Uterus (tissue), 4 donors: Measurements from ENCODE around the gene CD200R1. TPM values are rescaled to one million over a fixed set of nuclear protein-coding genes. Genes with fewer than 3 reads are reported as not detected.

Experiments used
- DNase-seq, 2 donors: peaks; one replicate each; pipeline ENCODE4 v3.0.0-alpha.2; 2019 to 2020
- H3K27ac ChIP-seq, 2 donors: fragments of 200-600 bp; sonication (generic); 1 replicate in 1 of 2; 2 replicates in 1 of 2; pipeline ENCODE4 v1.5.1; 2016 to 2018
- H3K27me3 ChIP-seq, 2 donors: fragments of 200-600 bp; sonication (generic); one replicate each; pipeline ENCODE4 v1.5.1; 2018 to 2019; ENCODE audit warnings: control low read depth in 1 of 2
- H3K36me3 ChIP-seq, 2 donors: fragments of 200-600 bp; sonication (generic); one replicate each; pipeline ENCODE4 v1.5.1; 2019; ENCODE audit warnings: control low read depth in 1 of 2
- H3K4me1 ChIP-seq, 2 donors: fragments of 200-600 bp; sonication (generic); one replicate each; pipeline ENCODE4 v1.5.1; 2018 to 2019; ENCODE audit warnings: control low read depth in 1 of 2
- H3K4me3 ChIP-seq, 2 donors: fragments of 200-600 bp; sonication (generic); 1 replicate in 1 of 2; 2 replicates in 1 of 2; pipeline ENCODE4 v1.5.1; 2018 to 2019; ENCODE audit warnings: mild to moderate bottlenecking in 1 of 2
- H3K9me3 ChIP-seq, 2 donors: fragments of 200-600 bp; sonication (generic); one replicate each; pipeline ENCODE4 v1.5.1; 2019; ENCODE audit warnings: control low read depth in 1 of 2
- POLR2A ChIP-seq, 2 donors: fragments of 450-650 bp; IDR thresholded peaks; one replicate each; pipeline ENCODE4 v1.6.1; 2016; ENCODE audit warnings: antibody characterized with exemption in 2 of 2, mild to moderate bottlenecking in 1 of 2, moderate library complexity in 1 of 2
- intact Hi-C: fragments of 100-400 bp; cut with DNase I; formaldehyde crosslinking; loops from one replicate; pipeline ENCODE4 v1.15.1; 2023; ENCODE audit warnings: low total_unique reads
- total RNA-seq, 4 donors: library from RNA; depleted of rRNA in 3 of 4; stranded (reverse); fragments of >200 nt in 3 of 4; gene quantifications; one replicate each; pipeline versions ENCODE4 v1.1.0 to v1.2.4, GENCODE V29; 2014 to 2023
- TF ChIP-seq, protein P1 (sequence below), 4 experiments: fragments of 200-600 bp in 2 of 4; fragments of 450-650 bp in 2 of 4; sonication (generic) in 2 of 4; IDR thresholded peaks; one replicate each; pipeline ENCODE4 v1.5.1; 2016 to 2019; ENCODE audit warnings: antibody characterized with exemption in 4 of 4, mild to moderate bottlenecking in 2 of 4, moderate library complexity in 1 of 4
- donor health status: DM: yes; HTN: yes; CAD: no.

CD200R1 gene
- total RNA-seq, 4 donors from 2014 or later: 0.40 to 5.7 (median 1.5) TPM; not detected in 1

DNA sequence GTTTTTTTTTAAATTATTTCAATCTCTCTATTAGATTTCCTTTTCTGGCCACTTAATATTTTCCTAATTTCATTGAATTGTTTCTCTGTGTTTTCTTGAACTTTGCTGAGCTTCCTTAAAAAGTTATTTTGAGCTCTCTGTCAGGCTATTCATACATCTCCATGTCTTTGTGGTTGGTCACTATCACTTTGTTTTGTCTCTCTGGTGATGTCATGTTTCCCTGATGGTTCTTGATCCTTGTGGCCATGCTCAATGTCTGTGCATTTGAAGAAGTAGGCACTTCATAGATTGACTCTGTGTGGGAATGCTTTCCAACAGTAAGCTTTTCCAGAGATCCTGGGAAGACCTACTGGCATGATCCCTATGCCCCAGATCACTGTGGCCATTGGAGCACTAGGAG is 18.6 kb downstream of the CD200R1 start:
- no peaks in the 10 kb centered on the region for H3K27me3 ChIP-seq
- no peaks in the 10 kb centered on the region for H3K4me1 ChIP-seq
- H3K27ac ChIP-seq: no peak overlapping the region
- DNase-seq: no peak
- peaks cover 0 to 8% of the 10 kb centered on the region in 2 donors for H3K9me3 ChIP-seq
- peaks cover 0 to 4% of the 10 kb centered on the region in 2 donors for H3K36me3 ChIP-seq
- no peak for TF ChIP-seq POLR2A (IDR thresholded peaks at IDR 0.05)
- TF ChIP-seq, protein P1, sequence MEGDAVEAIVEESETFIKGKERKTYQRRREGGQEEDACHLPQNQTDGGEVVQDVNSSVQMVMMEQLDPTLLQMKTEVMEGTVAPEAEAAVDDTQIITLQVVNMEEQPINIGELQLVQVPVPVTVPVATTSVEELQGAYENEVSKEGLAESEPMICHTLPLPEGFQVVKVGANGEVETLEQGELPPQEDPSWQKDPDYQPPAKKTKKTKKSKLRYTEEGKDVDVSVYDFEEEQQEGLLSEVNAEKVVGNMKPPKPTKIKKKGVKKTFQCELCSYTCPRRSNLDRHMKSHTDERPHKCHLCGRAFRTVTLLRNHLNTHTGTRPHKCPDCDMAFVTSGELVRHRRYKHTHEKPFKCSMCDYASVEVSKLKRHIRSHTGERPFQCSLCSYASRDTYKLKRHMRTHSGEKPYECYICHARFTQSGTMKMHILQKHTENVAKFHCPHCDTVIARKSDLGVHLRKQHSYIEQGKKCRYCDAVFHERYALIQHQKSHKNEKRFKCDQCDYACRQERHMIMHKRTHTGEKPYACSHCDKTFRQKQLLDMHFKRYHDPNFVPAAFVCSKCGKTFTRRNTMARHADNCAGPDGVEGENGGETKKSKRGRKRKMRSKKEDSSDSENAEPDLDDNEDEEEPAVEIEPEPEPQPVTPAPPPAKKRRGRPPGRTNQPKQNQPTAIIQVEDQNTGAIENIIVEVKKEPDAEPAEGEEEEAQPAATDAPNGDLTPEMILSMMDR (IDR thresholded peaks at IDR 0.05): no peak
- no peak overlapping the region for H3K4me3 ChIP-seq
- intact Hi-C loops: no loop called here

DNA sequence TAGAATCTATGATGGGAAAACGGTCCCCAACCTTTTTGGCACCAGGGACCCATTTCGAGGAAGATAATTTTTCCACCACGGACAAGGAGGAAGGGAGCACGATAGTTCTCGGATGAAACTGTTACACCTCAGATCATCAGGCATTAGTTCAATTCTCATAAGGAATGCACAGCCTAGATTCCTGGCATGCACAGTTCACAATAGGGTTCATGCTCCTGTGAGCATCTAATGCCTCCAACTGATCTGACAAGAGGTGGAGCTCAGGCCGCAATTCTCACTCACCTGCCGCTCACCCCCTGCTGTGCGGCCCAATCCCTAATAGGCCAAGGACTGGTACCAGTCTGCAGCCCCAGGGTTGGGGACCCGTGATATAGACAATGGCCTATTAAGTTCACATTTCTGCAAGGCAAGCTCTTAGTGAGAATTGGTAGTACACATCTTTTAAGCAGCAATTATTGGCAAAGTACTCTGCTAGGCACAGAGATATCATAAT is 26.5 kb downstream of the CD200R1 start:
- H3K27ac ChIP-seq: no peak overlapping the region
- no peaks in the 10 kb centered on the region for H3K9me3 ChIP-seq
- no peaks in the 10 kb centered on the region for H3K36me3 ChIP-seq
- no peak for DNase-seq
- TF ChIP-seq, protein P1 (IDR thresholded peaks at IDR 0.05): no peak
- TF ChIP-seq POLR2A (IDR thresholded peaks at IDR 0.05): no peak
- intact Hi-C loops: no loop called here
- H3K27me3 ChIP-seq: no peaks in the 10 kb centered on the region
- H3K4me1 ChIP-seq: no peaks in the 10 kb centered on the region
- no peak overlapping the region for H3K4me3 ChIP-seq

DNA sequence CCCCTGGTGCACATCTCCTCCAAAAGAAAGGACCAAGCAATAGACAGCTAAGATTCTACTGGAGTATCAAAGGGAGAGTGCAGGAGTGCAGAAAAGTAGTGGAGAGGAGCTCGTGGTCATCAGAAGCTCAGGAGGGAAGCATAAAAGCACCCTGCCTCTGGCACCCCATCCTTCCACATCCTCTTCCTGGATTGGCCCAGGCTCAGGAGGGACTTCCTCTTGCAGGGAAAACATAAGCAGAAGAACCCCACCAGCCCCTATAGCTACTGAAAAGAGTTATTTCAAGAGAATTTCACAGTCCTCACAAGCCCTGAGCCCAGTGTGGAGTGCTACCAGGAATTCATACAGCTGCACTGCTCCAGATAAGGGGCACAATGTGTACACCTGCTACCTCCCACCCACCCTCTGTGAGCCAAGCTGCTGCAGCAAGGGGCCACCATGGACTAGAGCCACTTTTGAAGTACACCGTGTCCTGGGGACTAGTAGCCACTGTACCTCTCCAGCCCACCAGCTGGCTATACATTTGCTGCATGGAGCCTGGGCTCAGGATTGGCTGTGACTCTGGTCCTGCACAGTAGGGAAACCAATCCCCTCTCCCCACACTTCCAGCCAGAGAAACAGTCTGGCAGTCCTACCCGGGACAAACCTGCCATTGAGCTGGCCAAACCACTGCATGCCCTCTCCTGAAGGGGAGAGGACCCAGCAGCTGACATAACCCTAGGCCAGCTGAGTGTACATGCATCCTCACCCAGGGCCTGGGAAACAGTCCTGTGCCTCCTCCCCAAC is 43.0 kb downstream of the CD200R1 start:
- no peak overlapping the region for H3K4me3 ChIP-seq
- no peaks in the 10 kb centered on the region for H3K4me1 ChIP-seq
- DNase-seq: no peak
- H3K27ac ChIP-seq: no peak overlapping the region
- TF ChIP-seq, protein P1 (IDR thresholded peaks at IDR 0.05): no peak
- no peak for TF ChIP-seq POLR2A (IDR thresholded peaks at IDR 0.05)
- no peaks in the 10 kb centered on the region for H3K9me3 ChIP-seq
- H3K36me3 ChIP-seq: no peaks in the 10 kb centered on the region
- intact Hi-C loops: no loop called here
- H3K27me3 ChIP-seq: no peaks in the 10 kb centered on the region

DNA sequence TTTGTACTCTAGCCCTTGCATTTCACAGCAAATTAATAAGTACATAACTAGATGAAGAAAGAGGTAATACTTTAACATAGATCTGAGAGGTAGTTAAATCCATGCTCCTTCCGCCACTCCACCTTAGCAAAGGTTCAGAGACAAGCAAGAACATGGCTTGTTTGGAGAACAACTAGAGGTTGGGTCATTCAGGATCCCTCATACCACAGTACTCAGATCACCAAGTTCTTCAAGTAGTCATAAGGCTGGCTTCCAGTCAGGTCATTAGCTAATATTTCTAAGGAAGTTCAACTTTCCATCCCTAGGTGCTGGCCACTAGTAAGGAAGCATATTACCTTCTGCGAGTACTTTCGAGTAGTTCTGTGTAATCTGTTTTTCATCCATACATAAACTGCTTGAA is 44.1 kb downstream of the CD200R1 start:
- TF ChIP-seq POLR2A (IDR thresholded peaks at IDR 0.05): no peak
- TF ChIP-seq, protein P1 (IDR thresholded peaks at IDR 0.05): no peak
- DNase-seq: no peak
- H3K27me3 ChIP-seq: no peaks in the 10 kb centered on the region
- H3K4me1 ChIP-seq: no peaks in the 10 kb centered on the region
- no peak overlapping the region for H3K27ac ChIP-seq
- no peak overlapping the region for H3K4me3 ChIP-seq
- no peaks in the 10 kb centered on the region for H3K36me3 ChIP-seq
- intact Hi-C loops: no loop called here
- H3K9me3 ChIP-seq: no peaks in the 10 kb centered on the region

DNA sequence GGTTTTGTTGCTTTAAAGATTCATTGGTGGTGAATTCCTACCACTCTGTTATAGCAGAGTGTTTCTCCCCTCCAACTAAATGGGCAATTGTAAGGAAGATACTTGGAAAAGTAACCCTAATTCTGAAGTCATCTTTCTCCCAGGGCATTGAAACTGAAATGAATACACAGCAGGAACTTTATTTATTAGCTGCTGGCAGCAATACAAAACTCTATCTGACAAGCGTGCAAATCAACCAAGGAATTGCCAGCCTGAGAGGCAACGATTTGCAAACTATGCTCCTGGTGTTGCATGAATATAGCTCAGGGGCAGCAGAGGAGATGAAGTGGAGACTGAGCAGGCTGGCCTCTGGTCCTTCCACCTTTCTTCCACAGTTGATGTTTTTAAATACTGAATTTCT is 48.9 kb downstream of the CD200R1 start:
- H3K27me3 ChIP-seq: no peaks in the 10 kb centered on the region
- no peak for TF ChIP-seq POLR2A (IDR thresholded peaks at IDR 0.05)
- TF ChIP-seq, protein P1 (IDR thresholded peaks at IDR 0.05): no peak
- no peak overlapping the region for H3K27ac ChIP-seq
- intact Hi-C loops: no loop called here
- DNase-seq: no peak
- H3K9me3 ChIP-seq: no peaks in the 10 kb centered on the region
- H3K4me1 ChIP-seq: no peaks in the 10 kb centered on the region
- no peaks in the 10 kb centered on the region for H3K36me3 ChIP-seq
- no peak overlapping the region for H3K4me3 ChIP-seq
